HG02943 (cell line): ENCODE results near the gene SERPINA1.

Source experiments
- ATAC-seq: cut with Tn5 transposase; IDR thresholded peaks from one replicate; pipeline ENCODE4 v1.9.1; 2021; ENCODE audit warnings: mild to moderate bottlenecking, low read depth, moderate library complexity; ENCODE audit not compliant: unreplicated experiment

The SERPINA1 gene

DNA sequence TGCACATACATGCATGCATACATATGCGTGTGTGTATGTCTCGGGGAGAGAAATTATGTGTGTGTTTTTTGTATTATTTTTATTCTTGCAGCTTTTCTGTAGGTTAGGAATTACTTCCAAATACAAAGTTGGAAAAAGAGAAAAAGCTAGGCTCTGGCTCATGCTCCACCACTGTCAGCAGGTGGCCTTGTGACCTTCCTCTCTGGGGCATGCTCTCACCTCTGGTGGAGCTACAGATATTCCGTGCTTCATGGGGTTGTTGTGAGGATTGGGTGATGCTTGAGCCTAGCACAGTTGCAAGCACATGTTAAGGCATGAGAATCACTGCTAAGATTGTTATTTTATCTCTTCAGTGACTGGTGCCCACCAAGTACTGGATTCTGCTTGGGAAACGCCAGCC lies 58.5 kb downstream of the SERPINA1 start:
- no peak for ATAC-seq

DNA sequence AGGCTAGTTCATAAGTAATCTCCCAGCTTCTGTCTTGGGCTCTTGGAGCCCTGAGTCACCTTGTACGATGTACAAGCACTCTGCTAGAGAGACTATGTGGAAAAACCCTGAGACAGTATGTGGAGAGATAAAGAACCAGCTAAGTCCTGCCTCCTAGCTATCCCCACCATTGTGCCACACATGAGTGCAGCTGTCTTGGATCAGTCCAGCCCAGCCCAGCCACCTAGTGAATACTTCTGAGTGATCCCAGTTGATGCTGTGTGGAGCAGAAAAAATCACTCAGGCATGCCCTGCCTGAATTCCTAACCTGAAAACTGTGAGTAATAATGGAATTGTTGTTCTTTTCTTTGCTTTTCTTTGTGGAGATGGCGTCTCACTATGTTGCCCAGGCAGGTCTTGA lies 60.2 kb downstream of the SERPINA1 start:
- no peak for ATAC-seq
